Neural cell (in vitro differentiated cells): ENCODE measurements around the gene MACROH2A1. TPM values are rescaled to one million over a fixed set of nuclear protein-coding genes. Genes with fewer than 3 reads are reported as not detected.

ENCODE experiments used
- H2AFZ ChIP-seq: fragments of 200-600, 300-800 bp; sonication (generic), shearing (Covaris generic); 2 replicates; pipeline ENCODE4 v1.6.0; 2014; ENCODE audit warnings: low read depth, mild to moderate bottlenecking, antibody characterized with exemption, low read length, moderate library complexity
- H3F3A ChIP-seq: fragments of 200-600 bp; shearing (Covaris generic); 2 replicates; pipeline ENCODE4 v1.6.1; 2016; ENCODE audit warnings: mild to moderate bottlenecking, moderate library complexity, mixed read lengths, antibody characterized with exemption, low read length; ENCODE audit not compliant: insufficient read depth, poor library complexity, severe bottlenecking
- H3K27ac ChIP-seq: fragments of 200-600, 300-800 bp; sonication (generic), shearing (Covaris generic); 2 replicates; pipeline ENCODE4 v1.5.1; 2014; ENCODE audit warnings: mild to moderate bottlenecking, low read length, moderate library complexity
- H3K27me3 ChIP-seq: fragments of 300-800, 200-600 bp; sonication (generic), shearing (Covaris generic); 2 replicates; pipeline ENCODE4 v1.6.0; 2014; ENCODE audit warnings: mild to moderate bottlenecking, low read depth, low read length, moderate library complexity; ENCODE audit not compliant: insufficient read depth
- H3K36me3 ChIP-seq: fragments of 300-800, 200-600 bp; sonication (generic), shearing (Covaris generic); 2 replicates; pipeline ENCODE4 v1.5.1; 2014; ENCODE audit warnings: mild to moderate bottlenecking, antibody characterized with exemption, low read length, moderate library complexity; ENCODE audit not compliant: insufficient read depth
- H3K4me2 ChIP-seq: fragments of 300-800, 200-600 bp; sonication (generic), shearing (Covaris generic); 2 replicates; pipeline ENCODE4 v1.6.0; 2014; ENCODE audit warnings: mild to moderate bottlenecking, low read length
- H3K4me3 ChIP-seq: fragments of 300-800, 200-600 bp; sonication (generic), shearing (Covaris generic); 2 replicates; pipeline ENCODE4 v1.5.1; 2014; ENCODE audit warnings: mild to moderate bottlenecking, low read length, moderate library complexity
- H3K79me2 ChIP-seq: fragments of 200-600 bp; shearing (Covaris generic); replicated peaks from 2 replicates; pipeline ENCODE4 v1.6.0; 2014; ENCODE audit warnings: mild to moderate bottlenecking, low read length, moderate library complexity; ENCODE audit not compliant: insufficient read depth
- H3K9ac ChIP-seq: fragments of 300-800, 200-600 bp; sonication (generic), shearing (Covaris generic); 2 replicates; pipeline ENCODE4 v1.6.1; 2016; ENCODE audit warnings: mild to moderate bottlenecking, low read length, mixed read lengths
- H3K9me2 ChIP-seq: fragments of 200-600 bp; shearing (Covaris generic); 2 replicates; pipeline ENCODE4 v1.6.1; 2016; ENCODE audit warnings: mild to moderate bottlenecking, low read length, mixed read lengths; ENCODE audit not compliant: insufficient read depth
- H3K9me3 ChIP-seq: fragments of 200-600, 300-800 bp; sonication (generic), shearing (Covaris generic); 2 replicates; pipeline ENCODE4 v1.6.1; 2016; ENCODE audit warnings: mild to moderate bottlenecking, mixed run types, low read length, moderate library complexity, mixed read lengths
- H4K20me1 ChIP-seq: fragments of 200-600 bp; shearing (Covaris generic); 2 replicates; pipeline ENCODE4 v1.6.1; 2016; ENCODE audit warnings: mild to moderate bottlenecking, mixed run types; ENCODE audit not compliant: insufficient read depth
- EP300 ChIP-seq: fragments of 450-650 bp; conservative IDR thresholded peaks from 2 replicates; pipeline ENCODE4 v1.6.1; 2014; ENCODE audit warnings: antibody characterized with exemption, mild to moderate bottlenecking, moderate library complexity; ENCODE audit not compliant: poor library complexity, severe bottlenecking
- EZH2 ChIP-seq: fragments of 200-600, 300-800 bp; shearing (Covaris generic), sonication (generic); IDR thresholded peaks from 2 replicates; pipeline ENCODE4 v1.6.1; 2014; ENCODE audit warnings: antibody characterized with exemption, low read length, borderline replicate concordance, mild to moderate bottlenecking; ENCODE audit not compliant: insufficient read depth, poor library complexity, severe bottlenecking
- MXI1 ChIP-seq: fragments of 450-650 bp; conservative IDR thresholded peaks from 2 replicates; pipeline ENCODE4 v1.6.1; 2014; ENCODE audit warnings: antibody characterized with exemption, mild to moderate bottlenecking; ENCODE audit not compliant: poor library complexity, severe bottlenecking
- POLR2AphosphoS5 ChIP-seq: IDR thresholded peaks from 2 replicates; pipeline ENCODE4 v1.6.1; 2012
- RAD21 ChIP-seq: fragments of 450-650 bp; conservative IDR thresholded peaks from 2 replicates; pipeline ENCODE4 v1.6.1; 2014; ENCODE audit warnings: antibody characterized with exemption, mild to moderate bottlenecking, moderate library complexity
- SMC3 ChIP-seq: fragments of 450-650 bp; conservative IDR thresholded peaks from 2 replicates; pipeline ENCODE4 v1.6.1; 2014; ENCODE audit warnings: antibody characterized with exemption, mild to moderate bottlenecking, moderate library complexity; ENCODE audit not compliant: poor library complexity
- TAF1 ChIP-seq: IDR thresholded peaks from 2 replicates; pipeline ENCODE4 v1.6.1; 2012; ENCODE audit warnings: low read depth
- polyA plus RNA-seq: library from polyadenylated mRNA; depleted of rRNA; stranded (reverse); fragments of >200 nt; gene quantifications from 2 replicates; pipeline ENCODE4 v1.2.3, GENCODE V29; 2014
- TF ChIP-seq, protein P1 (sequence below): fragments of 450-650 bp; IDR thresholded peaks from 2 replicates; pipeline ENCODE4 v1.5.1; 2014; ENCODE audit warnings: antibody characterized with exemption, mild to moderate bottlenecking, moderate library complexity; ENCODE audit not compliant: poor library complexity, severe bottlenecking
- TF ChIP-seq, protein P2 (sequence below): IDR thresholded peaks from 2 replicates; pipeline ENCODE4 v1.6.1; 2012; ENCODE audit warnings: borderline replicate concordance

The MACROH2A1 gene
- polyA plus RNA-seq, 1 donor from 2014 or later = 351 TPM

DNA sequence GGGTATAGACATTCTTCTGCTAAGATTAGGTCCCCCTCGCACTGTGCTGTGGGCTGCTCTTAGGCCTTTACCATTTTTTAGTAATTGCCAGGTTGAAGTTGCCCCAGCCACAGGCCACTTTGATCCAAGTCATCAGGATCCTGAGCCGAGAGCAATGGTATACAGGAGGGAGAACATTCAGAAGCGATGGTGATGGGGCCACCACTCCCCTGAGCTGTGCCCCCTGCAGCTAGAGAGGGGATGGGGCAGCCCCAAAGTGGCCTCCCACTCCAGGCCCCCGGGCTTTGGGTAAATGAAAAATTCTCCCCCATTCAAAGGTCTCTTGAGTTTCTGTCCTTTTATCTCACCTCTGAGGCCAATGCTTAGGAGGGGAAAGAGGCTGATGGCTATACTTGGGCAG, 59.4 kb downstream of the MACROH2A1 start:
- no peaks in the 10 kb centered on the region for H3F3A ChIP-seq
- H3K4me3 ChIP-seq = no peak overlapping the region
- H3K9me2 ChIP-seq = no peaks in the 10 kb centered on the region
- H3K4me2 ChIP-seq = no peak overlapping the region
- no peaks in the 10 kb centered on the region for H3K27me3 ChIP-seq
- H3K9ac ChIP-seq = no peak overlapping the region
- H3K79me2 ChIP-seq = no peaks in the 10 kb centered on the region
- H3K36me3 ChIP-seq = peaks cover 5% of the 10 kb centered on the region
- H2AFZ ChIP-seq = no peak overlapping the region
- H3K9me3 ChIP-seq = no peaks in the 10 kb centered on the region
- TF ChIP-seq POLR2AphosphoS5 = no peak
- no peak for TF ChIP-seq RAD21
- TF ChIP-seq EZH2 = no peak
- no peak for TF ChIP-seq MXI1
- no peak for TF ChIP-seq TAF1
- TF ChIP-seq, protein P1, sequence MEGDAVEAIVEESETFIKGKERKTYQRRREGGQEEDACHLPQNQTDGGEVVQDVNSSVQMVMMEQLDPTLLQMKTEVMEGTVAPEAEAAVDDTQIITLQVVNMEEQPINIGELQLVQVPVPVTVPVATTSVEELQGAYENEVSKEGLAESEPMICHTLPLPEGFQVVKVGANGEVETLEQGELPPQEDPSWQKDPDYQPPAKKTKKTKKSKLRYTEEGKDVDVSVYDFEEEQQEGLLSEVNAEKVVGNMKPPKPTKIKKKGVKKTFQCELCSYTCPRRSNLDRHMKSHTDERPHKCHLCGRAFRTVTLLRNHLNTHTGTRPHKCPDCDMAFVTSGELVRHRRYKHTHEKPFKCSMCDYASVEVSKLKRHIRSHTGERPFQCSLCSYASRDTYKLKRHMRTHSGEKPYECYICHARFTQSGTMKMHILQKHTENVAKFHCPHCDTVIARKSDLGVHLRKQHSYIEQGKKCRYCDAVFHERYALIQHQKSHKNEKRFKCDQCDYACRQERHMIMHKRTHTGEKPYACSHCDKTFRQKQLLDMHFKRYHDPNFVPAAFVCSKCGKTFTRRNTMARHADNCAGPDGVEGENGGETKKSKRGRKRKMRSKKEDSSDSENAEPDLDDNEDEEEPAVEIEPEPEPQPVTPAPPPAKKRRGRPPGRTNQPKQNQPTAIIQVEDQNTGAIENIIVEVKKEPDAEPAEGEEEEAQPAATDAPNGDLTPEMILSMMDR = no peak
- TF ChIP-seq SMC3 = no peak
- TF ChIP-seq, protein P2, sequence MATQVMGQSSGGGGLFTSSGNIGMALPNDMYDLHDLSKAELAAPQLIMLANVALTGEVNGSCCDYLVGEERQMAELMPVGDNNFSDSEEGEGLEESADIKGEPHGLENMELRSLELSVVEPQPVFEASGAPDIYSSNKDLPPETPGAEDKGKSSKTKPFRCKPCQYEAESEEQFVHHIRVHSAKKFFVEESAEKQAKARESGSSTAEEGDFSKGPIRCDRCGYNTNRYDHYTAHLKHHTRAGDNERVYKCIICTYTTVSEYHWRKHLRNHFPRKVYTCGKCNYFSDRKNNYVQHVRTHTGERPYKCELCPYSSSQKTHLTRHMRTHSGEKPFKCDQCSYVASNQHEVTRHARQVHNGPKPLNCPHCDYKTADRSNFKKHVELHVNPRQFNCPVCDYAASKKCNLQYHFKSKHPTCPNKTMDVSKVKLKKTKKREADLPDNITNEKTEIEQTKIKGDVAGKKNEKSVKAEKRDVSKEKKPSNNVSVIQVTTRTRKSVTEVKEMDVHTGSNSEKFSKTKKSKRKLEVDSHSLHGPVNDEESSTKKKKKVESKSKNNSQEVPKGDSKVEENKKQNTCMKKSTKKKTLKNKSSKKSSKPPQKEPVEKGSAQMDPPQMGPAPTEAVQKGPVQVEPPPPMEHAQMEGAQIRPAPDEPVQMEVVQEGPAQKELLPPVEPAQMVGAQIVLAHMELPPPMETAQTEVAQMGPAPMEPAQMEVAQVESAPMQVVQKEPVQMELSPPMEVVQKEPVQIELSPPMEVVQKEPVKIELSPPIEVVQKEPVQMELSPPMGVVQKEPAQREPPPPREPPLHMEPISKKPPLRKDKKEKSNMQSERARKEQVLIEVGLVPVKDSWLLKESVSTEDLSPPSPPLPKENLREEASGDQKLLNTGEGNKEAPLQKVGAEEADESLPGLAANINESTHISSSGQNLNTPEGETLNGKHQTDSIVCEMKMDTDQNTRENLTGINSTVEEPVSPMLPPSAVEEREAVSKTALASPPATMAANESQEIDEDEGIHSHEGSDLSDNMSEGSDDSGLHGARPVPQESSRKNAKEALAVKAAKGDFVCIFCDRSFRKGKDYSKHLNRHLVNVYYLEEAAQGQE = no peak
- no peak for TF ChIP-seq EP300
- H4K20me1 ChIP-seq = no peaks in the 10 kb centered on the region
- no peak overlapping the region for H3K27ac ChIP-seq

DNA sequence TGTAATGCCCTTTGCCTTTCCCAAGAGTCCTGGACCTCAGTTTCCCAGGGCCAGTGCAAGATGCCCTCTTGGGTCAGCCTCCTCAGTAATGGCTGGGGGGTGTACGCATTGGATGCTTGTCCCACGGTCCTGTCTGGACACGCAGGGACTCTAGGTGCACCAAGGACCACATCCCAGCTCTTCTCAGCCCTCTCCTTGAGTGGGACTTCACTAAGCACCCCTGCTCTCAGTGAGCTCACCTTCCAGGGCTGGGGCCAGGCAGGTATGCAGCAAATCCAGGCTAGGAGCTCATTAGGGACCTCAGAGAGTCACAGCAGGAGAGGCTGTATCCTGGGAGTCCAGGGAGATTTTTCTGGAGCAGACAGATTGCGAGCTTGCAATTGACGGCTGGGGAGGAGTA, 59.8 kb downstream of the MACROH2A1 start:
- Histone ChIP-seq H3K9ac (no peak overlapping the region), H3F3A (no peaks in the 10 kb centered on the region), H3K27ac (no peak overlapping the region), H3K9me3 (no peaks in the 10 kb centered on the region), H3K27me3 (no peaks in the 10 kb centered on the region), H3K36me3 (peaks cover 5% of the 10 kb centered on the region), H3K9me2 (no peaks in the 10 kb centered on the region), H3K79me2 (no peaks in the 10 kb centered on the region), H3K4me3 (no peak overlapping the region), H2AFZ (no peak overlapping the region), H3K4me2 (no peak overlapping the region), H4K20me1 (no peaks in the 10 kb centered on the region)
- TF ChIP-seq SMC3 (no peak), EZH2 (no peak), RAD21 (no peak), POLR2AphosphoS5 (no peak), MXI1 (no peak), TAF1 (no peak), EP300 (no peak)
- TF ChIP-seq, protein P1 = no peak
- TF ChIP-seq, protein P2 = no peak
